ENCODE data around the gene P4HTM.

DNA sequence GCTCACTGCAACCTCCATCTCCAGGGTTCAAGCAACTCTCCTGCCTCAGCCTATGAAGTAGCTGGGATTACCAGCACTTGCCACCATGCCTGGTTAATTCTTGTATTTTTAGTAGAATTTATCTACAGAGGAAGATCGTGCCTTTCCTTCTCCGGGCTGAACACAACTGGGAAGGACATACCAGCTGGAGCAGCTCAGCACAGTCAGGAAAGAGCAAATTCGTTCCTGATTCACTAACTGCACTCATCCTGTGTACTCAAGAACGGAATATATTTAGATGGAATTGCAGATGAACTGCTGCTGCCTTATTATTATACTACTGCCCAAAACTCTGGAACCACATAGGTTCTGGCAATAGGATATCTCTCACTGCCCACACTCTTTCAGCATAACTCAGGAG lies 27.1 kb upstream of the P4HTM start:
- TF ChIP-seq, protein P1, sequence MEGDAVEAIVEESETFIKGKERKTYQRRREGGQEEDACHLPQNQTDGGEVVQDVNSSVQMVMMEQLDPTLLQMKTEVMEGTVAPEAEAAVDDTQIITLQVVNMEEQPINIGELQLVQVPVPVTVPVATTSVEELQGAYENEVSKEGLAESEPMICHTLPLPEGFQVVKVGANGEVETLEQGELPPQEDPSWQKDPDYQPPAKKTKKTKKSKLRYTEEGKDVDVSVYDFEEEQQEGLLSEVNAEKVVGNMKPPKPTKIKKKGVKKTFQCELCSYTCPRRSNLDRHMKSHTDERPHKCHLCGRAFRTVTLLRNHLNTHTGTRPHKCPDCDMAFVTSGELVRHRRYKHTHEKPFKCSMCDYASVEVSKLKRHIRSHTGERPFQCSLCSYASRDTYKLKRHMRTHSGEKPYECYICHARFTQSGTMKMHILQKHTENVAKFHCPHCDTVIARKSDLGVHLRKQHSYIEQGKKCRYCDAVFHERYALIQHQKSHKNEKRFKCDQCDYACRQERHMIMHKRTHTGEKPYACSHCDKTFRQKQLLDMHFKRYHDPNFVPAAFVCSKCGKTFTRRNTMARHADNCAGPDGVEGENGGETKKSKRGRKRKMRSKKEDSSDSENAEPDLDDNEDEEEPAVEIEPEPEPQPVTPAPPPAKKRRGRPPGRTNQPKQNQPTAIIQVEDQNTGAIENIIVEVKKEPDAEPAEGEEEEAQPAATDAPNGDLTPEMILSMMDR (IDR thresholded peaks at IDR 0.05; ENCODE audit: extremely low read depth in 1 of 2, insufficient read depth in 1 of 2, low read depth in 1 of 2, low read length in 2 of 2): no peak
- TF ChIP-seq EZH2 (IDR thresholded peaks at IDR 0.05; ENCODE audit: borderline replicate concordance, low read depth, low read length, severe bottlenecking) (no peak), POLR2AphosphoS5 (IDR thresholded peaks at IDR 0.05; ENCODE audit: insufficient read depth, low read depth, low read length) (no peak), MYC (IDR thresholded peaks at IDR 0.05; ENCODE audit: low read depth, low read length) (no peak), POLR2A (IDR thresholded peaks at IDR 0.05; ENCODE audit: low read depth, low read length) (no peak), JUN (IDR thresholded peaks at IDR 0.05; ENCODE audit: borderline replicate concordance, insufficient read depth, insufficient read length, low read depth) (no peak)
- TF ChIP-seq, protein P2, sequence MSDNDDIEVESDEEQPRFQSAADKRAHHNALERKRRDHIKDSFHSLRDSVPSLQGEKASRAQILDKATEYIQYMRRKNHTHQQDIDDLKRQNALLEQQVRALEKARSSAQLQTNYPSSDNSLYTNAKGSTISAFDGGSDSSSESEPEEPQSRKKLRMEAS (IDR thresholded peaks at IDR 0.05; ENCODE audit: insufficient read depth, insufficient read length): no peak

Measured in endothelial cell of umbilical vein (primary cell).